ENCODE measurements around the gene CASP7. TPM values are rescaled to one million over a fixed set of nuclear protein-coding genes. Genes with fewer than 3 reads are reported as not detected.

CASP7 gene
- total RNA-seq, 2 experiments from 2014 or later: 14.8 to 16.5 TPM

- H3K36me3 ChIP-seq (ENCODE audit: insufficient read depth, low read length): 0 out of 2 replicates have a peak, but pooled peaks cover under 1% of the 10 kb centered on the region
- H3K9me2 ChIP-seq (ENCODE audit: insufficient read depth, low read length): no peaks in the 10 kb centered on the region
- H3K4me2 ChIP-seq (ENCODE audit: low read length): no peak overlapping the region
- H3K79me2 ChIP-seq (ENCODE audit: insufficient read depth, low read depth, low read length): no peaks in the 10 kb centered on the region
- BruUV-seq (replicated peaks): no TSS peak
- H3K9me3 ChIP-seq (ENCODE audit: low read length): no peaks in the 10 kb centered on the region
- no peak overlapping the region for H3K27ac ChIP-seq (ENCODE audit: low read depth, low read length, poor library complexity, severe bottlenecking)
- H3K4me3 ChIP-seq (ENCODE audit: low read depth, low read length, poor library complexity, severe bottlenecking): no peak overlapping the region
- H2AFZ ChIP-seq (ENCODE audit: low read length): no peak overlapping the region
- DNase-seq (ENCODE audit: low spot score): no peak
- CTCF ChIA-PET (ENCODE audit: unreplicated experiment): no interaction called here
- TF ChIP-seq CTCF (conservative IDR thresholded peaks at IDR 0.05; ENCODE audit: low read length) (no peak), EZH2phosphoT487 (IDR thresholded peaks at IDR 0.05; ENCODE audit: borderline replicate concordance, low read depth, low read length) (no peak)
- peaks cover 5% of the 10 kb centered on the region for H3K4me1 ChIP-seq (ENCODE audit: insufficient read depth, low read length, poor library complexity, severe bottlenecking)
- no peaks in the 10 kb centered on the region for H4K20me1 ChIP-seq (ENCODE audit: insufficient read depth, low read length)
- POLR2A ChIA-PET: interaction anchor here (0.7 to 1.1 kb wide), 2 partner anchors 25 to 301 kb away, joined by 3 read pairs; no protein-coding TSS in a partner anchor
- intact Hi-C loops (cut with micrococcal nuclease; ENCODE audit: unreplicated experiment): no loop called here
Measured at GRCh38 chr10:113716109-113716910, 36.6 kb downstream of the CASP7 start.

- CTCF ChIA-PET (ENCODE audit: unreplicated experiment): no interaction called here
- no peaks in the 10 kb centered on the region for H3K4me1 ChIP-seq (ENCODE audit: insufficient read depth, low read length, poor library complexity, severe bottlenecking)
- no TSS peak for BruUV-seq (replicated peaks)
- intact Hi-C loops (cut with micrococcal nuclease; ENCODE audit: unreplicated experiment): no loop called here
- no peak overlapping the region for H3K27ac ChIP-seq (ENCODE audit: low read depth, low read length, poor library complexity, severe bottlenecking)
- H3K4me2 ChIP-seq (ENCODE audit: low read length): no peak overlapping the region
- H3K4me3 ChIP-seq (ENCODE audit: low read depth, low read length, poor library complexity, severe bottlenecking): no peak overlapping the region
- H3K79me2 ChIP-seq (ENCODE audit: insufficient read depth, low read depth, low read length): no peaks in the 10 kb centered on the region
- no peaks in the 10 kb centered on the region for H3K9me3 ChIP-seq (ENCODE audit: low read length)
- POLR2A ChIA-PET: no interaction called here
- peaks cover 10% of the 10 kb centered on the region for H3K36me3 ChIP-seq (ENCODE audit: insufficient read depth, low read length)
- TF ChIP-seq CTCF (conservative IDR thresholded peaks at IDR 0.05; ENCODE audit: low read length) (no peak), EZH2phosphoT487 (IDR thresholded peaks at IDR 0.05; ENCODE audit: borderline replicate concordance, low read depth, low read length) (no peak)
- no peaks in the 10 kb centered on the region for H4K20me1 ChIP-seq (ENCODE audit: insufficient read depth, low read length)
- DNase-seq (ENCODE audit: low spot score): no peak
- no peak overlapping the region for H2AFZ ChIP-seq (ENCODE audit: low read length)
- H3K9me2 ChIP-seq (ENCODE audit: insufficient read depth, low read length): no peaks in the 10 kb centered on the region
Measured at GRCh38 chr10:113718969-113719822, 39.5 kb downstream of the CASP7 start.
